HEK293 (cell line): ENCODE data around the gene IREB2.

Experiments used
- KLF1 ChIP-seq: fragments of 450-650 bp; formaldehyde crosslinking; IDR thresholded peaks from 2 replicates; pipeline ENCODE4 v1.5.1; 2016; ENCODE audit warnings: missing biosample characterization, missing genetic modification characterization
- PATZ1 ChIP-seq: fragments of 450-650 bp; formaldehyde crosslinking; IDR thresholded peaks from 2 replicates; pipeline ENCODE4 v1.5.1; 2016; ENCODE audit warnings: missing biosample characterization, missing genetic modification characterization
- SP3 ChIP-seq: fragments of 450-650 bp; formaldehyde crosslinking; IDR thresholded peaks from 2 replicates; pipeline ENCODE4 v1.5.1; 2016; ENCODE audit warnings: missing biosample characterization, missing genetic modification characterization
- ZBTB11 ChIP-seq: fragments of 450-650 bp; formaldehyde crosslinking; conservative IDR thresholded peaks from 2 replicates; pipeline ENCODE4 v1.5.1; 2016; ENCODE audit warnings: low read depth, missing biosample characterization, missing genetic modification characterization
- ZBTB21 ChIP-seq: fragments of 450-650 bp; formaldehyde crosslinking; IDR thresholded peaks from 2 replicates; pipeline ENCODE4 v1.5.1; 2017; ENCODE audit warnings: missing biosample characterization, missing genetic modification characterization
- ZBTB48 ChIP-seq: fragments of 450-650 bp; formaldehyde crosslinking; IDR thresholded peaks from 2 replicates; pipeline ENCODE4 v1.5.1; 2016; ENCODE audit warnings: missing biosample characterization, missing genetic modification characterization
- ZFP41 ChIP-seq: fragments of 450-650 bp; formaldehyde crosslinking; IDR thresholded peaks from 2 replicates; pipeline ENCODE4 v1.5.1; 2016; ENCODE audit warnings: missing biosample characterization, missing genetic modification characterization, borderline replicate concordance
- ZNF114 ChIP-seq: fragments of 450-650 bp; formaldehyde crosslinking; IDR thresholded peaks from 2 replicates; pipeline ENCODE4 v1.5.0; 2017; ENCODE audit warnings: missing biosample characterization, missing genetic modification characterization
- ZNF174 ChIP-seq: fragments of 450-650 bp; formaldehyde crosslinking; IDR thresholded peaks from 2 replicates; pipeline ENCODE4 v1.5.0; 2017; ENCODE audit warnings: missing biosample characterization, mild to moderate bottlenecking, missing genetic modification characterization
- ZNF23 ChIP-seq: fragments of 450-650 bp; formaldehyde crosslinking; IDR thresholded peaks from 2 replicates; pipeline ENCODE4 v1.5.1; 2016; ENCODE audit warnings: missing biosample characterization, missing genetic modification characterization, borderline replicate concordance
- ZNF24 ChIP-seq: fragments of 450-650 bp; formaldehyde crosslinking; IDR thresholded peaks from 2 replicates; pipeline ENCODE4 v1.5.1; 2016; ENCODE audit warnings: missing biosample characterization, missing genetic modification characterization
- ZNF248 ChIP-seq: fragments of 450-650 bp; formaldehyde crosslinking; IDR thresholded peaks from 2 replicates; pipeline ENCODE4 v1.5.1; 2017; ENCODE audit warnings: missing biosample characterization, missing genetic modification characterization
- ZNF274 ChIP-seq, 2 experiments: fragments of 200-500 bp in 1 of 2; fragments of 450-650 bp in 1 of 2; sonication (Bioruptor generic) in 1 of 2; formaldehyde crosslinking in 1 of 2; IDR thresholded peaks; 2 replicates each; pipeline versions ENCODE4 v1.5.1 to v1.6.1; 2014 to 2016; ENCODE audit warnings: borderline replicate concordance in 1 of 2, inconsistent platforms in 1 of 2, low read length in 1 of 2, missing biosample characterization in 1 of 2, missing genetic modification characterization in 1 of 2
- ZNF292 ChIP-seq: fragments of 450-650 bp; formaldehyde crosslinking; IDR thresholded peaks from 2 replicates; pipeline ENCODE4 v1.5.1; 2016; ENCODE audit warnings: low read depth, missing biosample characterization, missing genetic modification characterization, borderline replicate concordance
- ZNF544 ChIP-seq: fragments of 450-650 bp; formaldehyde crosslinking; IDR thresholded peaks from 2 replicates; pipeline ENCODE4 v1.5.0; 2017; ENCODE audit warnings: missing biosample characterization, missing genetic modification characterization
- ZNF549 ChIP-seq: fragments of 450-650 bp; IDR thresholded peaks from 2 replicates; pipeline ENCODE4 v1.5.1; 2018; ENCODE audit warnings: missing biosample characterization, missing genetic modification characterization, mild to moderate bottlenecking, inconsistent platforms, moderate library complexity
- ZNF555 ChIP-seq: fragments of 450-650 bp; formaldehyde crosslinking; conservative IDR thresholded peaks from 2 replicates; pipeline ENCODE4 v1.5.1; 2017; ENCODE audit warnings: missing biosample characterization, mild to moderate bottlenecking, missing genetic modification characterization, inconsistent platforms
- ZNF560 ChIP-seq: fragments of 450-650 bp; formaldehyde crosslinking; IDR thresholded peaks from 2 replicates; pipeline ENCODE4 v1.5.1; 2017; ENCODE audit warnings: missing biosample characterization, missing genetic modification characterization, borderline replicate concordance
- ZNF600 ChIP-seq: fragments of 450-650 bp; formaldehyde crosslinking; IDR thresholded peaks from 2 replicates; pipeline ENCODE4 v1.5.1; 2016; ENCODE audit warnings: missing biosample characterization, missing genetic modification characterization
- ZNF660 ChIP-seq: fragments of 450-650 bp; IDR thresholded peaks from 2 replicates; pipeline ENCODE4 v1.5.1; 2018; ENCODE audit warnings: missing biosample characterization, mild to moderate bottlenecking, missing genetic modification characterization
- ZNF670 ChIP-seq: fragments of 450-650 bp; formaldehyde crosslinking; IDR thresholded peaks from 2 replicates; pipeline ENCODE4 v1.5.1; 2016; ENCODE audit warnings: missing biosample characterization, missing genetic modification characterization, low read depth
- ZNF768 ChIP-seq: fragments of 450-650 bp; formaldehyde crosslinking; IDR thresholded peaks from 2 replicates; pipeline ENCODE4 v1.5.1; 2018; ENCODE audit warnings: missing biosample characterization, mild to moderate bottlenecking, missing genetic modification characterization
- ZNF776 ChIP-seq: fragments of 450-650 bp; formaldehyde crosslinking; IDR thresholded peaks from 2 replicates; pipeline ENCODE4 v1.5.0; 2017; ENCODE audit warnings: missing biosample characterization, missing genetic modification characterization, borderline replicate concordance
- ZNF785 ChIP-seq: fragments of 450-650 bp; formaldehyde crosslinking; IDR thresholded peaks from 2 replicates; pipeline ENCODE4 v1.5.1; 2016; ENCODE audit warnings: missing biosample characterization, missing genetic modification characterization
- ZNF791 ChIP-seq: fragments of 450-650 bp; formaldehyde crosslinking; IDR thresholded peaks from 2 replicates; pipeline ENCODE4 v1.5.1; 2016; ENCODE audit warnings: missing biosample characterization, missing genetic modification characterization
- ZSCAN18 ChIP-seq: fragments of 450-650 bp; formaldehyde crosslinking; IDR thresholded peaks from 2 replicates; pipeline ENCODE4 v1.5.1; 2016; ENCODE audit warnings: missing biosample characterization, missing genetic modification characterization
- TF ChIP-seq, protein P1 (sequence below): fragments of 450-650 bp; formaldehyde crosslinking; IDR thresholded peaks from 2 replicates; pipeline ENCODE4 v1.5.1; 2016; ENCODE audit warnings: missing biosample characterization, missing genetic modification characterization, low read depth
- TF ChIP-seq, protein P2 (sequence below): fragments of 450-650 bp; formaldehyde crosslinking; IDR thresholded peaks from 2 replicates; pipeline ENCODE4 v1.5.1; 2016; ENCODE audit warnings: missing biosample characterization, missing genetic modification characterization

The IREB2 gene

DNA sequence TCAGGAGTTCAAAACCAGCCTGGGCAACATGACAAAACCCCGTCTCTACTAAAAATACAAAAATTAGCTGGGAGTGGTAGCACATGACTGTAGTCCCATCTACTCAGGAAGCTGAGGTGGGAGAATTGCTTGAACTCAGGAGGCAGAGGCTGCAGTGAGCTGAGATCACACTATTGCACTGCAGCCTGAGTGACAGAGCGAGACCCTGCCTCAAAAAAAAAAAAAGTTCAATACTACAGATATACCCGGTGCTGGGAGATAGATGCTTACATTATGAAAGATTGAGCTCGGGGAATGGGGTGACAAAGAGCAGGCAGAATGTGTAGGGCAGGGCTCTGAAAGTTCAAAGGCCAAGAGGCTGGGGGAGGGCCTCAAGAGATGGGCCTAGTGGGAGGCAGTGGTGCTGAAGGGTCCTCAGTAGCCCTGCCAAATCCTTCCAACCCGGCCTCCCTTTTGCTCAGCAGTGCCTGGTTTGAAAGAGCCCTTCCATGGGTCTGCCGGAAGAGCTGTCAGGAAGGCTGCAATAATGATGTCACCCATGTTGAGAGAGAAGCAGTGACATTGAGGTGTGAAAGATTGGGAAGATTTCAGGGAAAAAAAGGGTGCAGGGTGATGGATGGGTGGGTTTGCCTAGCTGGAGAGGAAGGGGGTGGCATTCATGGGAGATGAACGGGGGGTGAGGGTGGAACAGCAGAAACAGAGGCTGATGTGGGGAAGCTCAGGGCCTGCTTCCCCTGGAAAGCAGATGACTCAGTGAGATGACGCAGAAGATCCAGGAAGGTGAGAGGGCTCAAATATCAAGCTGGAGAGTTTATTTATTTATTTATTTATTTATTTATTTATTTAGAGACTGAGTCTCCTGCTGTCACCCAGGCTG lies 20.0 kb upstream of the IREB2 start (continued):
- TF ChIP-seq ZNF555 (peak; percentile 32), KLF1 (no peak), ZNF776 (no peak), ZNF791 (tag by site-specific recombination) (0 out of 2 replicates have a peak, but pooled peaks have one; percentile 40), ZNF768 (tag by site-specific recombination) (no peak), ZNF785 (tag by site-specific recombination) (no peak), ZNF670 (tag by site-specific recombination) (no peak), ZBTB48 (tag by site-specific recombination) (no peak), ZNF660 (no peak), ZNF248 (tag by site-specific recombination) (no peak), ZBTB11 (tag by site-specific recombination) (no peak), ZNF274 (IDR thresholded peaks at IDR 0.05; ENCODE audit: low read length) (no peak), ZNF274 (tag by site-specific recombination; IDR thresholded peaks at IDR 0.05; ENCODE audit: borderline replicate concordance) (no peak), ZNF114 (tag by site-specific recombination) (no peak), ZFP41 (tag by site-specific recombination) (no peak), ZNF174 (tag by site-specific recombination) (no peak), ZNF544 (tag by site-specific recombination) (no peak), PATZ1 (tag by site-specific recombination) (peak; percentile 41), ZNF560 (0 out of 2 replicates have a peak, but pooled peaks have one; percentile 15), ZSCAN18 (tag by site-specific recombination) (no peak), ZBTB21 (peak; percentile 75), ZNF600 (peak; percentile 63), ZNF23 (0 out of 2 replicates have a peak, but pooled peaks have one; percentile 24), ZNF292 (tag by site-specific recombination) (0 out of 2 replicates have a peak, but pooled peaks have one; percentile 18), ZNF24 (tag by site-specific recombination) (no peak), SP3 (tag by site-specific recombination) (peak; percentile 33; the same call in 1 of the 2 replicates), ZNF549 (no peak)
- TF ChIP-seq, protein P1, sequence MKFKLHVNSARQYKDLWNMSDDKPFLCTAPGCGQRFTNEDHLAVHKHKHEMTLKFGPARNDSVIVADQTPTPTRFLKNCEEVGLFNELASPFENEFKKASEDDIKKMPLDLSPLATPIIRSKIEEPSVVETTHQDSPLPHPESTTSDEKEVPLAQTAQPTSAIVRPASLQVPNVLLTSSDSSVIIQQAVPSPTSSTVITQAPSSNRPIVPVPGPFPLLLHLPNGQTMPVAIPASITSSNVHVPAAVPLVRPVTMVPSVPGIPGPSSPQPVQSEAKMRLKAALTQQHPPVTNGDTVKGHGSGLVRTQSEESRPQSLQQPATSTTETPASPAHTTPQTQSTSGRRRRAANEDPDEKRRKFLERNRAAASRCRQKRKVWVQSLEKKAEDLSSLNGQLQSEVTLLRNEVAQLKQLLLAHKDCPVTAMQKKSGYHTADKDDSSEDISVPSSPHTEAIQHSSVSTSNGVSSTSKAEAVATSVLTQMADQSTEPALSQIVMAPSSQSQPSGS = peak; percentile 82
- TF ChIP-seq, protein P2, sequence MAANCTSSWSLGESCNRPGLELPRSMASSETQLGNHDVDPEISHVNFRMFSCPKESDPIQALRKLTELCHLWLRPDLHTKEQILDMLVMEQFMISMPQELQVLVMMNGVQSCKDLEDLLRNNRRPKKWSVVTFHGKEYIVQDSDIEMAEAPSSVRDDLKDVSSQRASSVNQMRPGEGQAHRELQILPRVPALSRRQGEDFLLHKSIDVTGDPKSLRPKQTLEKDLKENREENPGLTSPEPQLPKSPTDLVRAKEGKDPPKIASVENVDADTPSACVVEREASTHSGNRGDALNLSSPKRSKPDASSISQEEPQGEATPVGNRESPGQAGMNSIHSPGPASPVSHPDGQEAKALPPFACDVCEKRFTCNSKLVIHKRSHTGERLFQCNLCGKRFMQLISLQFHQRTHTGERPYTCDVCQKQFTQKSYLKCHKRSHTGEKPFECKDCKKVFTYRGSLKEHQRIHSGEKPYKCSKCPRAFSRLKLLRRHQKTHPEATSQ (tag by site-specific recombination) = no peak
